Measurements from ENCODE around the gene LMO7. TPM values are rescaled to one million over a fixed set of nuclear protein-coding genes. Genes with fewer than 3 reads are reported as not detected.
"Not testable (repeated sequence)": the region's sequence is repeated elsewhere in the genome, so short reads cannot be mapped to it uniquely, and the experiment has no call there.

LMO7 gene
- total RNA-seq, 2 donors from 2014 or later = 118 to 193 TPM

- Histone ChIP-seq H3K4me1 (peaks cover 3% of the 10 kb centered on the region), H3K27ac (peak overlapping the region; percentile 45), H3K4me3 (no peak overlapping the region), H3K27me3 (no peaks in the 10 kb centered on the region), H3K36me3 (no peaks in the 10 kb centered on the region), H3K9ac (ENCODE audit: low read depth in 2 of 2, low read length in 2 of 2) (no peak overlapping the region), H3K9me3 (no peaks in the 10 kb centered on the region)
- intact Hi-C loops (cut with DNase I) = no loop called here
- no peak for DNase-seq
- no peak for TF ChIP-seq CTCF (IDR thresholded peaks at IDR 0.05)
These were observed 87.8 kb downstream of the LMO7 start for GRCh38 chr13:75723901-75724300.

- Histone ChIP-seq H3K27me3 (no peaks in the 10 kb centered on the region), H3K9ac (ENCODE audit: low read depth in 2 of 2, low read length in 2 of 2) (no peak overlapping the region), H3K27ac (peak overlapping the region; percentile 45), H3K36me3 (no peaks in the 10 kb centered on the region), H3K4me1 (peaks cover 3% of the 10 kb centered on the region), H3K9me3 (no peaks in the 10 kb centered on the region), H3K4me3 (no peak overlapping the region)
- intact Hi-C loops (cut with DNase I) = no loop called here
- no peak for TF ChIP-seq CTCF (IDR thresholded peaks at IDR 0.05)
- DNase-seq = no peak
These were observed 88.8 kb downstream of the LMO7 start for GRCh38 chr13:75724752-75725517.

GRCh38 chr13:75725736-75726135 lies 89.6 kb downstream of the LMO7 start:
- Histone ChIP-seq H3K27ac (peak overlapping the region; percentile 45), H3K9ac (ENCODE audit: low read depth in 2 of 2, low read length in 2 of 2) (no peak overlapping the region), H3K27me3 (no peaks in the 10 kb centered on the region), H3K36me3 (no peaks in the 10 kb centered on the region), H3K4me1 (peaks cover 3% of the 10 kb centered on the region), H3K9me3 (no peaks in the 10 kb centered on the region), H3K4me3 (no peak overlapping the region)
- intact Hi-C loops (cut with DNase I) = no loop called here
- no peak for TF ChIP-seq CTCF (IDR thresholded peaks at IDR 0.05)
- no peak for DNase-seq

GRCh38 chr13:75726306-75726705 lies 90.2 kb downstream of the LMO7 start:
- intact Hi-C loops (cut with DNase I) = no loop called here
- no peak overlapping the region for H3K9ac ChIP-seq (ENCODE audit: low read depth in 2 of 2, low read length in 2 of 2)
- peaks cover 3% of the 10 kb centered on the region for H3K4me1 ChIP-seq
- H3K9me3 ChIP-seq = no peaks in the 10 kb centered on the region
- no peak overlapping the region for H3K27ac ChIP-seq
- no peaks in the 10 kb centered on the region for H3K27me3 ChIP-seq
- DNase-seq = no peak
- TF ChIP-seq CTCF (IDR thresholded peaks at IDR 0.05) = no peak
- H3K36me3 ChIP-seq = no peaks in the 10 kb centered on the region
- no peak overlapping the region for H3K4me3 ChIP-seq

- H3K4me3 ChIP-seq; H3K36me3 ChIP-seq; H3K4me1 ChIP-seq; DNase-seq; H3K27ac ChIP-seq; H3K27me3 ChIP-seq; H3K9ac ChIP-seq (ENCODE audit: low read depth in 2 of 2, low read length in 2 of 2); H3K9me3 ChIP-seq; intact Hi-C loops (cut with DNase I): not testable (repeated sequence)
These were observed 97.0 kb downstream of the LMO7 start for GRCh38 chr13:75733113-75733512.

GRCh38 chr13:75736173-75736572 lies 100.0 kb downstream of the LMO7 start:
- Histone ChIP-seq H3K9me3 (no peaks in the 10 kb centered on the region), H3K27ac (no peak overlapping the region), H3K36me3 (no peaks in the 10 kb centered on the region), H3K4me1 (no peaks in the 10 kb centered on the region), H3K9ac (ENCODE audit: low read depth in 2 of 2, low read length in 2 of 2) (no peak overlapping the region), H3K4me3 (no peak overlapping the region), H3K27me3 (no peaks in the 10 kb centered on the region)
- no peak for TF ChIP-seq CTCF (IDR thresholded peaks at IDR 0.05)
- DNase-seq = no peak
- intact Hi-C loops (cut with DNase I) = no loop called here

Measured in colonic mucosa (tissue), 4 donors.